GM12878 (cell line): Measurements from ENCODE around the gene CABLES1. TPM values are rescaled to one million over a fixed set of nuclear protein-coding genes. Genes with fewer than 3 reads are reported as not detected.

ENCODE experiments used
- ATAC-seq: fragments of 200-7000 bp; cut with Tn5 transposase; 3 replicates; pipeline ENCODE4 v1.9.1; 2020; ENCODE audit warnings: mild to moderate bottlenecking, moderate library complexity
- BruUV-seq: library from RNA; stranded (reverse); fragments of 400-500 nt; replicated peaks from 2 replicates; lab custom pipeline; 2021; lab: Mats Ljungman, UMichigan
- CTCF ChIA-PET: fragments of 300-600 bp; sonication (Branson Sonifier 250); formaldehyde crosslinking; extraction: SDS; loops from one replicate; lab custom pipeline; 2021; ENCODE audit warnings: inconsistent platforms; lab: Yijun Ruan, JAX
- POLR2A ChIA-PET: fragments of 350-600 bp; formaldehyde crosslinking; extraction: SDS; loops from one replicate; lab custom pipeline; 2021; ENCODE audit warnings: inconsistent platforms; lab: Charles Lee
- RAD21 ChIA-PET: fragments of 300-600 bp; sonication (Branson Sonifier 250); formaldehyde crosslinking; loops from one replicate; lab custom pipeline; 2023; ENCODE audit warnings: antibody characterized with exemption; ENCODE audit not compliant: unreplicated experiment; lab: Charles Lee
- SMC1A ChIA-PET: fragments of 300-600 bp; sonication (Branson Sonifier 250); formaldehyde crosslinking; loops from one replicate; lab custom pipeline; 2023; ENCODE audit not compliant: unreplicated experiment, uncharacterized antibody; lab: Charles Lee
- DNase-seq: peaks from one replicate; pipeline ENCODE4 v3.0.0-alpha.2; 2011; ENCODE audit warnings: low read depth, low spot score
- FAIRE-seq: peaks from 3 replicates; lab custom pipeline; 2011; peaks lifted over from hg19 to GRCh38; lab: Jason Lieb, UNC
- H2AFZ ChIP-seq: 2 replicates; pipeline ENCODE4 v1.6.0; 2011; ENCODE audit warnings: low read depth, low read length, control low read depth; ENCODE audit not compliant: control insufficient read depth
- H3K27ac ChIP-seq: 2 replicates; pipeline ENCODE4 v1.5.1; 2011; ENCODE audit warnings: control low read depth; ENCODE audit not compliant: control insufficient read depth, insufficient read depth
- H3K27me3 ChIP-seq, 2 experiments: replicated peaks in 1 of 2; 2 replicates each; pipeline versions ENCODE4 v1.6.0 to v1.6.1; 2011; ENCODE audit warnings: low read length in 1 of 2; ENCODE audit not compliant: control insufficient read depth in 2 of 2, insufficient read depth in 2 of 2
- H3K36me3 ChIP-seq, 2 experiments: 2 replicates each; pipeline ENCODE4 v1.5.1; 2011; ENCODE audit warnings: low read length in 1 of 2; ENCODE audit not compliant: control insufficient read depth in 2 of 2, insufficient read depth in 2 of 2
- H3K4me1 ChIP-seq: 2 replicates; pipeline ENCODE4 v1.6.1; 2011; ENCODE audit warnings: mild to moderate bottlenecking, low read length, moderate library complexity, mixed read lengths; ENCODE audit not compliant: control insufficient read depth, insufficient read depth
- H3K4me2 ChIP-seq: 2 replicates; pipeline ENCODE4 v1.6.0; 2011; ENCODE audit warnings: control low read depth; ENCODE audit not compliant: control insufficient read depth, insufficient read depth
- H3K4me3 ChIP-seq: fragments of 200-600 bp; sonication (generic); 2 replicates; pipeline ENCODE4 v1.5.1; 2016
- H3K79me2 ChIP-seq: 2 replicates; pipeline ENCODE4 v1.6.0; 2011; ENCODE audit warnings: low read length; ENCODE audit not compliant: control insufficient read depth, insufficient read depth
- H3K9ac ChIP-seq: 2 replicates; pipeline ENCODE4 v1.8.0; 2011; ENCODE audit warnings: low read length, control low read depth, mixed read lengths; ENCODE audit not compliant: control insufficient read depth, insufficient read depth
- H3K9me3 ChIP-seq: replicated peaks from 3 replicates; pipeline ENCODE4 v1.5.1; 2011; ENCODE audit warnings: mild to moderate bottlenecking, low read length; ENCODE audit not compliant: control insufficient read depth, insufficient read depth
- H4K20me1 ChIP-seq: 2 replicates; pipeline ENCODE4 v1.6.0; 2011; ENCODE audit not compliant: control insufficient read depth, insufficient read depth
- CBX5 ChIP-seq: sonication (generic); IDR thresholded peaks from 2 replicates; pipeline ENCODE4 v1.6.1; 2016; ENCODE audit warnings: low read depth, moderate library complexity, mild to moderate bottlenecking, inconsistent platforms
- CEBPB ChIP-seq, 2 experiments: fragments of 150-350 bp in 1 of 2; IDR thresholded peaks; 2 replicates each; pipeline ENCODE4 v1.6.1; 2012 to 2014; ENCODE audit warnings: low read depth in 2 of 2, low read length in 2 of 2, borderline replicate concordance in 1 of 2, inconsistent platforms in 1 of 2
- CHD1 ChIP-seq: IDR thresholded peaks from 2 replicates; pipeline ENCODE4 v1.6.1; 2012; ENCODE audit warnings: low read depth, low read length, improper control_type of control experiment
- HDGF ChIP-seq: fragments of 450-650 bp; IDR thresholded peaks from 2 replicates; pipeline ENCODE4 v1.6.1; 2016; ENCODE audit warnings: antibody characterized with exemption
- JUND ChIP-seq: IDR thresholded peaks from 2 replicates; pipeline ENCODE4 v1.6.1; 2012; ENCODE audit warnings: low read depth, mild to moderate bottlenecking, low read length, improper control_type of control experiment, moderate library complexity
- KAT2A ChIP-seq: conservative IDR thresholded peaks from 2 replicates; pipeline ENCODE4 v1.6.1; 2011; ENCODE audit warnings: low read depth, low read length; ENCODE audit not compliant: control insufficient read depth
- NBN ChIP-seq: fragments of 450-650 bp; IDR thresholded peaks from 2 replicates; pipeline ENCODE4 v1.6.1; 2016
- NR2C1 ChIP-seq: fragments of 450-650 bp; IDR thresholded peaks from 2 replicates; pipeline ENCODE4 v1.6.1; 2017; ENCODE audit warnings: antibody characterized with exemption, mild to moderate bottlenecking, moderate library complexity
- RB1 ChIP-seq: fragments of 450-650 bp; formaldehyde crosslinking; IDR thresholded peaks from 2 replicates; pipeline ENCODE4 v1.6.1; 2017; ENCODE audit warnings: mild to moderate bottlenecking, borderline replicate concordance
- SP1 ChIP-seq: IDR thresholded peaks from one replicate; pipeline ENCODE4 v1.6.1; 2011; ENCODE audit warnings: low read depth, low read length
- ZNF274 ChIP-seq: IDR thresholded peaks from one replicate; pipeline ENCODE4 v1.8.0; 2011; ENCODE audit not compliant: insufficient read length, insufficient read depth
- WGBS: methylation state at CpG from one replicate; pipeline ENCODE4 v1.1.6; 2016; ENCODE audit warnings: low lambda C conversion rate; ENCODE audit not compliant: insufficient replicate concordance, insufficient coverage; ENCODE audit errors: missing lambda C conversion rate; 5-methylcytosine and 5-hydroxymethylcytosine counted together
- in situ Hi-C: fragments of 300-500 bp; cut with MboI; formaldehyde crosslinking; loops from 9 replicates; pipeline ENCODE4 v1.14.3; 2018; ENCODE audit warnings: mixed read lengths
- intact Hi-C: fragments of 100-400 bp; cut with micrococcal nuclease; formaldehyde crosslinking; loops from one replicate; pipeline ENCODE4 v1.14.2; 2022; ENCODE audit not compliant: unreplicated experiment
- polyA plus RNA-seq, 11 experiments: library from polyadenylated mRNA; depleted of rRNA in 4 of 11; unstranded in 6 of 11; stranded (reverse) in 5 of 11; fragments of >200 nt; fragmentation: Nextera tagmentation in 4 of 11; fragmentation: Illumina TruSeq in 1 of 11; extraction: Ambion mirVana in 4 of 11; extraction: Trizol in 1 of 11; gene quantifications; 1 replicate in 1 of 11; 2 replicates in 10 of 11; pipeline versions ENCODE4 v1.2.1 to v1.2.3, GENCODE V29; 2011 to 2016; ENCODE audit warnings: inconsistent platforms in 2 of 11, missing spikeins in 2 of 11, low read depth in 1 of 11
- total RNA-seq, 4 experiments: library from RNA; depleted of rRNA in 3 of 4; stranded (reverse); fragments of >200 nt in 3 of 4; fragmentation: Illumina TruSeq in 1 of 4; extraction: Trizol in 1 of 4; gene quantifications; 2 replicates each; pipeline versions ENCODE4 v1.2.1 to v1.2.3, GENCODE V29; 2013 to 2021
- TF ChIP-seq, protein P1 (sequence below): fragments of 450-650 bp; IDR thresholded peaks from 2 replicates; pipeline ENCODE4 v1.6.1; 2017; ENCODE audit warnings: mild to moderate bottlenecking
- TF ChIP-seq, protein P2 (sequence below): fragments of 150-350 bp; IDR thresholded peaks from 2 replicates; pipeline ENCODE4 v1.6.1; 2016; ENCODE audit warnings: low read depth, low read length
- TF ChIP-seq, protein P3 (sequence below): IDR thresholded peaks from 2 replicates; pipeline ENCODE4 v1.6.1; 2011; ENCODE audit warnings: low read depth, low read length, improper control_type of control experiment, borderline replicate concordance

Gene CABLES1
- total and polyA plus RNA-seq, 10 of the 15 experiments (the other 5 are each of a cell fraction or from before 2014, with no cell fraction given), result 2.9 to 27.2 (median 8.2) TPM

DNA sequence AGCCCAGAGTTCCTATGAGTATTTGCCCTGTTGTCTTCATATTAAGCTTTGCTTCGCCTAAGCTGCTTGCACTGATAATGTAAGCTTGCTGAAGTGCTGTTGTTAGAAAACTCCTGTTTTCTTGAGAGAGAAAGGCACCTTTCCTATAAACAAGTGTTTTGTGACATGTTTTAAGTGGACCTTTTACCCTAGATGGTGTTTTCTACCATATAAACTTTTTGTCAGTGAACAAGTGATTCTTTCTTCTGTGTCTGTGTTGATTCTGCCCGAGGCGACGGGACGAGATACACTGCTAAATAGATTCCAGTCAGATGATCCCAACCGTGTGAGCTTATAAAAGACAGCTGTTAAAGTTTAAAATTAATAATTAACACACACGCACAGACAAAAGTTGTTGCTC is 24.1 kb downstream of the CABLES1 start:
- H3K36me3 ChIP-seq, result no peaks in the 10 kb centered on the region; a peak in 2 of 4 replicates
- no TSS peak for BruUV-seq
- ChIA-PET SMC1A (interaction anchor here (0.6 to 1.6 kb wide), 5 partner anchors 10 to 422 kb away, joined by 3 to 5 read pairs (median 3); no protein-coding TSS in a partner anchor), RAD21 (interaction anchor here (1.5 kb wide), 1 partner anchor 22 kb away, joined by 3 read pairs; no protein-coding TSS in a partner anchor), CTCF (interaction anchor here (0.7 to 1.7 kb wide), 2 partner anchors 13 to 18 kb away, joined by 3 to 4 read pairs; no protein-coding TSS in a partner anchor), POLR2A (interaction anchor here (0.5 to 1.0 kb wide), 2 partner anchors 48 to 65 kb away, joined by 3 to 6 read pairs; no protein-coding TSS in a partner anchor)
- no peaks in the 10 kb centered on the region for H3K27me3 ChIP-seq
- no peak for TF ChIP-seq CBX5
- TF ChIP-seq CEBPB (IDR thresholded peaks at IDR 0.05; ENCODE audit: borderline replicate concordance in 1 of 2, low read depth in 2 of 2, low read length in 2 of 2), result no peak
- TF ChIP-seq NBN, result no peak
- TF ChIP-seq, protein P1, sequence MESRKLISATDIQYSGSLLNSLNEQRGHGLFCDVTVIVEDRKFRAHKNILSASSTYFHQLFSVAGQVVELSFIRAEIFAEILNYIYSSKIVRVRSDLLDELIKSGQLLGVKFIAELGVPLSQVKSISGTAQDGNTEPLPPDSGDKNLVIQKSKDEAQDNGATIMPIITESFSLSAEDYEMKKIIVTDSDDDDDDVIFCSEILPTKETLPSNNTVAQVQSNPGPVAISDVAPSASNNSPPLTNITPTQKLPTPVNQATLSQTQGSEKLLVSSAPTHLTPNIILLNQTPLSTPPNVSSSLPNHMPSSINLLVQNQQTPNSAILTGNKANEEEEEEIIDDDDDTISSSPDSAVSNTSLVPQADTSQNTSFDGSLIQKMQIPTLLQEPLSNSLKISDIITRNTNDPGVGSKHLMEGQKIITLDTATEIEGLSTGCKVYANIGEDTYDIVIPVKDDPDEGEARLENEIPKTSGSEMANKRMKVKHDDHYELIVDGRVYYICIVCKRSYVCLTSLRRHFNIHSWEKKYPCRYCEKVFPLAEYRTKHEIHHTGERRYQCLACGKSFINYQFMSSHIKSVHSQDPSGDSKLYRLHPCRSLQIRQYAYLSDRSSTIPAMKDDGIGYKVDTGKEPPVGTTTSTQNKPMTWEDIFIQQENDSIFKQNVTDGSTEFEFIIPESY, result no peak
- TF ChIP-seq, protein P2, sequence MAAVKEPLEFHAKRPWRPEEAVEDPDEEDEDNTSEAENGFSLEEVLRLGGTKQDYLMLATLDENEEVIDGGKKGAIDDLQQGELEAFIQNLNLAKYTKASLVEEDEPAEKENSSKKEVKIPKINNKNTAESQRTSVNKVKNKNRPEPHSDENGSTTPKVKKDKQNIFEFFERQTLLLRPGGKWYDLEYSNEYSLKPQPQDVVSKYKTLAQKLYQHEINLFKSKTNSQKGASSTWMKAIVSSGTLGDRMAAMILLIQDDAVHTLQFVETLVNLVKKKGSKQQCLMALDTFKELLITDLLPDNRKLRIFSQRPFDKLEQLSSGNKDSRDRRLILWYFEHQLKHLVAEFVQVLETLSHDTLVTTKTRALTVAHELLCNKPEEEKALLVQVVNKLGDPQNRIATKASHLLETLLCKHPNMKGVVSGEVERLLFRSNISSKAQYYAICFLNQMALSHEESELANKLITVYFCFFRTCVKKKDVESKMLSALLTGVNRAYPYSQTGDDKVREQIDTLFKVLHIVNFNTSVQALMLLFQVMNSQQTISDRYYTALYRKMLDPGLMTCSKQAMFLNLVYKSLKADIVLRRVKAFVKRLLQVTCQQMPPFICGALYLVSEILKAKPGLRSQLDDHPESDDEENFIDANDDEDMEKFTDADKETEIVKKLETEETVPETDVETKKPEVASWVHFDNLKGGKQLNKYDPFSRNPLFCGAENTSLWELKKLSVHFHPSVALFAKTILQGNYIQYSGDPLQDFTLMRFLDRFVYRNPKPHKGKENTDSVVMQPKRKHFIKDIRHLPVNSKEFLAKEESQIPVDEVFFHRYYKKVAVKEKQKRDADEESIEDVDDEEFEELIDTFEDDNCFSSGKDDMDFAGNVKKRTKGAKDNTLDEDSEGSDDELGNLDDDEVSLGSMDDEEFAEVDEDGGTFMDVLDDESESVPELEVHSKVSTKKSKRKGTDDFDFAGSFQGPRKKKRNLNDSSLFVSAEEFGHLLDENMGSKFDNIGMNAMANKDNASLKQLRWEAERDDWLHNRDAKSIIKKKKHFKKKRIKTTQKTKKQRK, result no peak
- TF ChIP-seq NR2C1, result no peak
- TF ChIP-seq SP1, result no peak
- TF ChIP-seq JUND, result no peak
- TF ChIP-seq, protein P3, sequence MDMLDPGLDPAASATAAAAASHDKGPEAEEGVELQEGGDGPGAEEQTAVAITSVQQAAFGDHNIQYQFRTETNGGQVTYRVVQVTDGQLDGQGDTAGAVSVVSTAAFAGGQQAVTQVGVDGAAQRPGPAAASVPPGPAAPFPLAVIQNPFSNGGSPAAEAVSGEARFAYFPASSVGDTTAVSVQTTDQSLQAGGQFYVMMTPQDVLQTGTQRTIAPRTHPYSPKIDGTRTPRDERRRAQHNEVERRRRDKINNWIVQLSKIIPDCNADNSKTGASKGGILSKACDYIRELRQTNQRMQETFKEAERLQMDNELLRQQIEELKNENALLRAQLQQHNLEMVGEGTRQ, result no peak
- TF ChIP-seq RB1, result no peak
- TF ChIP-seq HDGF, result no peak
- no peak for TF ChIP-seq ZNF274
- TF ChIP-seq KAT2A, result no peak
- TF ChIP-seq CHD1, result no peak
- no peaks in the 10 kb centered on the region for H3K4me1 ChIP-seq
- H2AFZ ChIP-seq, result no peak overlapping the region
- H3K27ac ChIP-seq, result no peak overlapping the region
- H3K4me3 ChIP-seq, result no peak overlapping the region
- no peaks in the 10 kb centered on the region for H3K9me3 ChIP-seq
- peaks cover 32% of the 10 kb centered on the region for H3K79me2 ChIP-seq
- no peaks in the 10 kb centered on the region for H4K20me1 ChIP-seq
- no peak overlapping the region for H3K9ac ChIP-seq
- FAIRE-seq, result no peak
- intact Hi-C loops (no loop called here), in situ Hi-C loops (no loop called here)
- 84% methylated on average over 7 of the region's 7 CpGs for WGBS
- no peak overlapping the region for H3K4me2 ChIP-seq
- DNase-seq, result no peak
- no peak for ATAC-seq
